A549 (cell line): Measurements from ENCODE around the gene PDZK1IP1. TPM values are rescaled to one million over a fixed set of nuclear protein-coding genes. Genes with fewer than 3 reads are reported as not detected.

Experiments used
- ATAC-seq, 2 experiments: fragments of 200-7000 bp in 1 of 2; fragments of >200 bp in 1 of 2; cut with Nextera tagmentation in 1 of 2; cut with Tn5 transposase in 1 of 2; 3 replicates each; pipeline versions ENCODE4 v1.8.0 to v1.9.1; 2018 to 2020; ENCODE audit warnings: mild to moderate bottlenecking in 1 of 2, moderate library complexity in 1 of 2
- CTCF ChIA-PET: fragments of 300-600 bp; sonication (Branson Sonifier 250); formaldehyde crosslinking; extraction: SDS; loops from one replicate; lab custom pipeline; 2021; ENCODE audit warnings: antibody characterized with exemption, inconsistent platforms; lab: Yijun Ruan, JAX
- POLR2A ChIA-PET: fragments of 350-600 bp; formaldehyde crosslinking; extraction: SDS; loops from one replicate; lab custom pipeline; 2021; ENCODE audit warnings: antibody characterized with exemption, inconsistent platforms; lab: Yijun Ruan, JAX
- DNase-seq, 2 experiments: peaks; one replicate each; pipeline versions ENCODE4 v3.0.0 to v3.0.0-alpha.2; 2011 to 2016; ENCODE audit warnings: low read depth in 1 of 2, low spot score in 1 of 2
- FAIRE-seq: peaks from 2 replicates; lab custom pipeline; 2011; peaks lifted over from hg19 to GRCh38; lab: Jason Lieb, UNC
- H3K27ac ChIP-seq, 2 experiments: fragments of >200 bp; sonication (Bioruptor Twin); formaldehyde crosslinking; 3 replicates each; pipeline ENCODE4 v1.5.1; 2016 to 2017
- H3K4me1 ChIP-seq: fragments of >200 bp; sonication (Bioruptor Twin); formaldehyde crosslinking; 3 replicates; pipeline ENCODE4 v1.6.1; 2016
- H3K4me2 ChIP-seq: fragments of >200 bp; sonication (Bioruptor Twin); formaldehyde crosslinking; 3 replicates; pipeline ENCODE4 v1.6.1; 2016
- H3K4me3 ChIP-seq: fragments of >200 bp; sonication (Bioruptor Twin); formaldehyde crosslinking; 3 replicates; pipeline ENCODE4 v1.5.1; 2016
- H3K9me3 ChIP-seq: fragments of >200 bp; sonication (Bioruptor Twin); formaldehyde crosslinking; 3 replicates; pipeline ENCODE4 v1.6.1; 2016
- CBX2 ChIP-seq: fragments of 200-600 bp; sonication (generic); IDR thresholded peaks from 2 replicates; pipeline ENCODE4 v1.6.1; 2016; ENCODE audit warnings: low read depth, mild to moderate bottlenecking, borderline replicate concordance
- CBX8 ChIP-seq: fragments of 200-600 bp; sonication (generic); IDR thresholded peaks from 2 replicates; pipeline ENCODE4 v1.6.1; 2016
- CEBPB ChIP-seq, 2 experiments: fragments of >200 bp in 1 of 2; sonication (Bioruptor Twin) in 1 of 2; formaldehyde crosslinking in 1 of 2; IDR thresholded peaks; 2 replicates each; pipeline ENCODE4 v1.6.1; 2012 to 2016
- CHD4 ChIP-seq: fragments of 200-600 bp; sonication (generic); IDR thresholded peaks from 2 replicates; pipeline ENCODE4 v1.6.1; 2016; ENCODE audit warnings: antibody characterized with exemption, mild to moderate bottlenecking, borderline replicate concordance
- E2F6 ChIP-seq: IDR thresholded peaks from 2 replicates; pipeline ENCODE4 v1.6.1; 2012; ENCODE audit warnings: low read depth, borderline replicate concordance
- ELK1 ChIP-seq: fragments of 150-350 bp; IDR thresholded peaks from 2 replicates; pipeline ENCODE4 v1.6.1; 2014; ENCODE audit warnings: low read depth, mild to moderate bottlenecking, low read length
- FOSL2 ChIP-seq, 2 experiments: fragments of 450-650 bp in 1 of 2; fragments of >200 bp in 1 of 2; sonication (Bioruptor Twin) in 1 of 2; formaldehyde crosslinking; IDR thresholded peaks; 2 replicates each; pipeline versions ENCODE4 v1.5.0 to v1.6.1; 2016 to 2020; ENCODE audit warnings: mild to moderate bottlenecking in 1 of 2, moderate library complexity in 1 of 2
- HMGXB4 ChIP-seq: fragments of 250-450 bp; sonication (Bioruptor Pico); IDR thresholded peaks from 2 replicates; pipeline ENCODE4 v1.5.0; 2021; ENCODE audit warnings: mild to moderate bottlenecking, moderate library complexity, borderline replicate concordance
- HOXB13 ChIP-seq: fragments of 250-450 bp; sonication (Bioruptor Pico); IDR thresholded peaks from 2 replicates; pipeline ENCODE4 v1.5.0; 2020; ENCODE audit warnings: low read depth, mild to moderate bottlenecking, moderate library complexity
- JUN ChIP-seq, 2 experiments: fragments of >200 bp; sonication (Bioruptor Twin); formaldehyde crosslinking; IDR thresholded peaks; 2 replicates in 1 of 2; 3 replicates in 1 of 2; pipeline ENCODE4 v1.6.1; 2016 to 2017
- KDM1A ChIP-seq: fragments of 200-600 bp; sonication (generic); IDR thresholded peaks from 2 replicates; pipeline ENCODE4 v1.6.1; 2016; ENCODE audit warnings: low read depth, mild to moderate bottlenecking
- KDM5A ChIP-seq: fragments of 200-600 bp; sonication (generic); IDR thresholded peaks from 2 replicates; pipeline ENCODE4 v1.6.1; 2016; ENCODE audit warnings: antibody characterized with exemption, mild to moderate bottlenecking
- NFE2L2 ChIP-seq: fragments of 150-350 bp; conservative IDR thresholded peaks from 2 replicates; pipeline ENCODE4 v1.6.1; 2014; ENCODE audit warnings: low read length
- PHF8 ChIP-seq: fragments of 200-600 bp; sonication (generic); IDR thresholded peaks from 2 replicates; pipeline ENCODE4 v1.6.1; 2016; ENCODE audit warnings: low read depth, mild to moderate bottlenecking, antibody characterized with exemption, moderate library complexity, borderline replicate concordance
- RARB ChIP-seq: fragments of 250-450 bp; sonication (Bioruptor Pico); IDR thresholded peaks from 2 replicates; pipeline ENCODE4 v1.8.0; 2021; ENCODE audit warnings: mild to moderate bottlenecking, moderate library complexity
- RCOR1 ChIP-seq: fragments of 150-350 bp; IDR thresholded peaks from 2 replicates; pipeline ENCODE4 v1.6.1; 2014; ENCODE audit warnings: antibody characterized with exemption, low read length, low read depth
- TFCP2L1 ChIP-seq: fragments of 250-450 bp; sonication (Bioruptor Pico); IDR thresholded peaks from 2 replicates; pipeline ENCODE4 v1.5.0; 2021; ENCODE audit warnings: mild to moderate bottlenecking
- TP53 ChIP-seq: fragments of 250-450 bp; sonication (Bioruptor Pico); IDR thresholded peaks from 2 replicates; pipeline ENCODE4 v1.5.0; 2021; ENCODE audit warnings: mild to moderate bottlenecking, moderate library complexity
- USF2 ChIP-seq: fragments of 450-650 bp; IDR thresholded peaks from 2 replicates; pipeline ENCODE4 v1.6.1; 2014; ENCODE audit warnings: antibody characterized with exemption
- ZC3H11A ChIP-seq: fragments of 450-650 bp; IDR thresholded peaks from 2 replicates; pipeline ENCODE4 v1.6.1; 2014; ENCODE audit warnings: antibody characterized with exemption, mild to moderate bottlenecking
- WGBS: methylation state at CpG from one replicate; pipeline ENCODE4 v1.1.6; 2017; ENCODE audit errors: missing lambda C conversion rate; 5-methylcytosine and 5-hydroxymethylcytosine counted together
- polyA plus RNA-seq, 4 experiments: library from polyadenylated mRNA; depleted of rRNA in 3 of 4; stranded (reverse); fragments of >200 nt; fragmentation: RNase III in 1 of 4; extraction: RNeasy Plus Mini Kit Qiagen cat#74134 plus additional on column Dnase treatment in 1 of 4; gene quantifications; 2 replicates in 3 of 4; 3 replicates in 1 of 4; pipeline ENCODE4 v1.2.3, GENCODE V29; 2011 to 2017
- TF ChIP-seq, protein P1 (sequence below): fragments of 200-600 bp; sonication (generic); IDR thresholded peaks from 2 replicates; pipeline ENCODE4 v1.6.1; 2016; ENCODE audit warnings: antibody characterized with exemption, mild to moderate bottlenecking, moderate library complexity
- TF ChIP-seq, protein P2 (sequence below): IDR thresholded peaks from 2 replicates; pipeline ENCODE4 v1.6.1; 2012

Gene PDZK1IP1
- polyA plus RNA-seq, 2 of the 4 experiments (the other 2 are of a cell fraction) = 2.2 to 6.4 TPM

DNA sequence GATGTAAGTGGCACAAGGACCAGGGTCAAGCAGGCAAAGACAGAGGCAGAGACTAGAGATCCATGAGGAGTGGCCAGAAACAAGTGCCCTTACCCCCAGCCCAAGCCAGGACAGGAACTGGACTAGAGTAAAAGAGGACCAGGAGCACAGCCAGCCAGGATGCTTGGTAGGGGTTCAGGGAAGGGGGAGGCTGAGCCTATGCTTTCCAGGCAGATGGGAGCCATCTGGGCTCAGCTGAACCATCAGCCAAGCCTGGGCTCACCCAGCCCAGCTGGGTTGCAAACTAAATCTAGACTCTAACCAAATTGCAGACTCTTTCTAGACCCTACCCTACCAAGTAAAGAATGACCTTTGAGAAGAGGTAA is 15.2 kb downstream of the PDZK1IP1 start:
- no peak overlapping the region; the same call in 2 of the 3 replicates for H3K4me2 ChIP-seq
- DNase-seq = no peak
- FAIRE-seq = no peak
- no peak for TF ChIP-seq RARB (CRISPR knock-in tag)
- no peak for TF ChIP-seq CHD4
- TF ChIP-seq CBX8 = no peak
- TF ChIP-seq, protein P1, sequence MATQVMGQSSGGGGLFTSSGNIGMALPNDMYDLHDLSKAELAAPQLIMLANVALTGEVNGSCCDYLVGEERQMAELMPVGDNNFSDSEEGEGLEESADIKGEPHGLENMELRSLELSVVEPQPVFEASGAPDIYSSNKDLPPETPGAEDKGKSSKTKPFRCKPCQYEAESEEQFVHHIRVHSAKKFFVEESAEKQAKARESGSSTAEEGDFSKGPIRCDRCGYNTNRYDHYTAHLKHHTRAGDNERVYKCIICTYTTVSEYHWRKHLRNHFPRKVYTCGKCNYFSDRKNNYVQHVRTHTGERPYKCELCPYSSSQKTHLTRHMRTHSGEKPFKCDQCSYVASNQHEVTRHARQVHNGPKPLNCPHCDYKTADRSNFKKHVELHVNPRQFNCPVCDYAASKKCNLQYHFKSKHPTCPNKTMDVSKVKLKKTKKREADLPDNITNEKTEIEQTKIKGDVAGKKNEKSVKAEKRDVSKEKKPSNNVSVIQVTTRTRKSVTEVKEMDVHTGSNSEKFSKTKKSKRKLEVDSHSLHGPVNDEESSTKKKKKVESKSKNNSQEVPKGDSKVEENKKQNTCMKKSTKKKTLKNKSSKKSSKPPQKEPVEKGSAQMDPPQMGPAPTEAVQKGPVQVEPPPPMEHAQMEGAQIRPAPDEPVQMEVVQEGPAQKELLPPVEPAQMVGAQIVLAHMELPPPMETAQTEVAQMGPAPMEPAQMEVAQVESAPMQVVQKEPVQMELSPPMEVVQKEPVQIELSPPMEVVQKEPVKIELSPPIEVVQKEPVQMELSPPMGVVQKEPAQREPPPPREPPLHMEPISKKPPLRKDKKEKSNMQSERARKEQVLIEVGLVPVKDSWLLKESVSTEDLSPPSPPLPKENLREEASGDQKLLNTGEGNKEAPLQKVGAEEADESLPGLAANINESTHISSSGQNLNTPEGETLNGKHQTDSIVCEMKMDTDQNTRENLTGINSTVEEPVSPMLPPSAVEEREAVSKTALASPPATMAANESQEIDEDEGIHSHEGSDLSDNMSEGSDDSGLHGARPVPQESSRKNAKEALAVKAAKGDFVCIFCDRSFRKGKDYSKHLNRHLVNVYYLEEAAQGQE = no peak
- H3K4me1 ChIP-seq = peaks cover 2% of the 10 kb centered on the region
- POLR2A ChIA-PET = no interaction called here
- CTCF ChIA-PET = interaction anchor here (0.5 to 9.1 kb wide), 10 partner anchors 11 to 551 kb away, joined by 3 to 142 read pairs (median 3); partner anchors contain the start of gene PDZK1IP1
- no peak overlapping the region for H3K4me3 ChIP-seq
- H3K27ac ChIP-seq = no peak overlapping the region; a peak in 1 of 6 replicates
- ATAC-seq = no peak
- H3K9me3 ChIP-seq = no peaks in the 10 kb centered on the region

DNA sequence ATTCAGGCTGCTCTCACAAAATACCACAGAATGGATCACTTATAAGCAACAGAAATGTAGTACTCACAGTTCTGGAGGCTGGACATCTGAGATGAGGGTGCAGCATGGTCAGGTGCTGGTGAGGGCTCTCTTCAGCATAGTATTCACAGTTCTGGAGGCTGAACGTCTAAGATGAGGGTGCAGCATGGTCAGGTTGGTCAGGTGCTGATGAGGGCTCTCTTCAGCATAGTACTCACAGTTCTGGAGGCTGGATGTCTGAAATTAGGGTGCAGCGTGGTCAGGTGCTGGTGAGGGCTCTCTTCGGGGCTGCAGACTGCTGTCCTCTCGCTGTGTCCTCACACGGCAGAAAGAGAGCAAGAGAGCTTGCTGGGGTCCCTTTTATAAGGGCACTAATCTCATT is 17.1 kb downstream of the PDZK1IP1 start:
- no peak overlapping the region for H3K4me3 ChIP-seq
- 32% methylated on average over 4 of the region's 5 CpGs for WGBS
- no peaks in the 10 kb centered on the region for H3K9me3 ChIP-seq
- ChIA-PET POLR2A (no interaction called here), CTCF (interaction anchor here (0.6 to 9.1 kb wide), 2 partner anchors 19 to 245 kb away, joined by 3 to 142 read pairs; partner anchors contain the start of gene PDZK1IP1)
- ATAC-seq (no peak), FAIRE-seq (no peak), DNase-seq (no peak)
- no peak overlapping the region for H3K27ac ChIP-seq
- H3K4me2 ChIP-seq = no peak overlapping the region
- TF ChIP-seq HOXB13 (CRISPR knock-in tag) = no peak
- no peak for TF ChIP-seq USF2
- no peak for TF ChIP-seq TFCP2L1 (CRISPR knock-in tag)
- TF ChIP-seq TP53 (CRISPR knock-in tag) = no peak
- no peak for TF ChIP-seq KDM1A
- TF ChIP-seq NFE2L2 = no peak
- no peak for TF ChIP-seq CHD4
- no peak for TF ChIP-seq JUN (IDR thresholded peaks at IDR 0.05)
- TF ChIP-seq CBX2 = no peak
- no peak for TF ChIP-seq FOSL2 (IDR thresholded peaks at IDR 0.05)
- TF ChIP-seq FOSL2 (CRISPR knock-in tag; IDR thresholded peaks at IDR 0.05) = no peak
- TF ChIP-seq, protein P2, sequence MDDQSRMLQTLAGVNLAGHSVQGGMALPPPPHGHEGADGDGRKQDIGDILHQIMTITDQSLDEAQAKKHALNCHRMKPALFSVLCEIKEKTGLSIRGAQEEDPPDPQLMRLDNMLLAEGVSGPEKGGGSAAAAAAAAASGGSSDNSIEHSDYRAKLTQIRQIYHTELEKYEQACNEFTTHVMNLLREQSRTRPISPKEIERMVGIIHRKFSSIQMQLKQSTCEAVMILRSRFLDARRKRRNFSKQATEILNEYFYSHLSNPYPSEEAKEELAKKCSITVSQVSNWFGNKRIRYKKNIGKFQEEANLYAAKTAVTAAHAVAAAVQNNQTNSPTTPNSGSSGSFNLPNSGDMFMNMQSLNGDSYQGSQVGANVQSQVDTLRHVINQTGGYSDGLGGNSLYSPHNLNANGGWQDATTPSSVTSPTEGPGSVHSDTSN = no peak
- TF ChIP-seq E2F6 = no peak
- no peak for TF ChIP-seq HMGXB4 (CRISPR knock-in tag)
- TF ChIP-seq KDM5A = no peak
- no peak for TF ChIP-seq PHF8
- TF ChIP-seq ELK1 = no peak
- TF ChIP-seq CEBPB (IDR thresholded peaks at IDR 0.05) = no peak
- TF ChIP-seq RCOR1 = no peak
- TF ChIP-seq ZC3H11A = no peak
- H3K4me1 ChIP-seq = no peaks in the 10 kb centered on the region
